Pons (tissue), 1 donor: Measurements from ENCODE around the gene CTCFL.

Source experiments
- DNase-seq: peaks from one replicate; pipeline ENCODE4 v3.0.0-alpha.2; 2016; ENCODE audit warnings: low spot score

CTCFL gene

DNA sequence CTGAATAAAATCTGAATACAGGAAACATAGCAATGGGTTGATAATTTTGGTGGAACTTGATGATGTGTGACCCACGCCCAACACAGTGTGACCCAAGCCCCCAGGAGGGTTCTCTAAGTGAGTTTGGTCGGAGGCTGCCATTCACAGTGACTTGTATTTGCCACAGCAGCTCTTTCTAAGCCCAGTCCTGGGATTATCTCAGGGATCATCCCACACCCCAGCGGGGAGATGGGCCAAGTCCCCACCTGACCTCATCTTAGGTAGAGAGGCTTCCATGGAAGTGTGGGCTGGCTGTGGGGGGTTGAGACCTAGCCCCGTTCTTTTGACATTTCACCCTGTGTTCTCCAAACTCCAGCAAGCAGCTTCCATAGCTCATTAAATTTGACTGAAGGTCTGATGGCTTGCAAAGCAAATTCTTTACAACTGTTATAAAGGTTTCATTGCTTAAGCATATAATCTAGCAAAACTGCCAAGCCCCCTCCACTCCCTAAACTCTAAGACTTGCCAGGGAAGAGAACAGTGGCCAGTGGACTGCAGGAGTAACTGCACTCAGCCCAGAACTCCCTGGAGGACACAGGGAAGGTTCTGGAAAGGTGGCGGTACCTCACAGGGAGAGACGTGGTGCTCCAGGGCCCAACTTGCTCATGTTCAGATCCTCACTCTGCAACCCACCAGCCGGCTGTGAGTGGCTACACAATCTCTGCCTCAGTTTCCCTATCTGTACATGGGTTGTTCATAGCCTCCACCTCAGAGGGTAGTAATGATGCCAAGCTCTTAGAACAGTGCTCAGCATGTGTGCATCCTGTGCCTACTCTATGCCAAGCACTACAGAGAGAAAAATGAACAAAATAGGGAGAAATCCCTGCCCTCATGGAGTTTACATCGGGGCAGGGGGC, 35.0 kb upstream of the CTCFL start:
- no peak for DNase-seq

DNA sequence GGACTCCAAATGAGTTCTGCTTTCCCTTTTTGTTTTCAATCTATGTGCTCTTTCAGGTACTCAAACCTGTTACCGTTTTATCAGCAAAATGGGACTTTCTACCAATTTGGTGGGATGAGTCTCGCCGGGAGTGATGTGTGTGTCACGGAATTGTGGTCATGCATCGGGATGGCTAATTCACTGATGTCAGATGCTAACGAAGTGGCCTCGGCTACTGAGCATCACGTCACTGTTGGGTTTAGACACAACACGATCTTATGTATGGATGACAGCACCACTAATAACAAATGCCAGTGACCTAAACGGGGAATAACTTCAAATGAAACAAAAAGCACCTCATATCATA, 34.3 kb upstream of the CTCFL start:
- DNase-seq = no peak

DNA sequence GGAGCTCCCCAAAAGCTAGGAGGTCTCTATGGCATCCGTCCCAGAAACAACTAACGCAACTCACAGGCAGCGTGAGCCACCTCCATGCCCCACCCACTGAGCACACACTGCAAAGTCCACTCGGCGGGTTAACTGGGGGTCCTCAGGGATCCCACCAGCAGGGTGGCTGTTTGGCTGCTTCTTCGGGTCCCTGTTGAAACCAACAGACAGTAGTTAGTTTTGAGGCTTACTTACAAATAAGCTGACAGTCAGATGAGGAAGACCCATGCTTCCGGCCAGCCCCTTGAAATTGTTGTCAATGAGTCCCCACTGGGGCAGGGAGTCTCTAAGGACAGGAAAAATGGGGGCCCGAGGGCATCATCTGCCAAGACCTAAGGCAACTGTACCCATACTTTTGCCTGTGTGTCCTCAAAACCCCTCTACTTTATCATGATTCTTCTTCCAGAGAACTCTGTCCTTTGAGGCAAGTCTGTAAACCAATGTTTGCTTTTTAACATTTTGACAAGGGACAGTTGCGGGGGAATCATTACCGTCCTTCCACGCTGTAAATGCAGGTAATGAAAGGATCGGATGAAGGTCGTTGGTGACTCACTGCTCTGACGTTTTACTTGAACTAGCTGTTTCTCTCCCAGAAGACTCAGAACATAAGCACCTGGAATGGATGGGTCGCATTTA, 33.8 kb upstream of the CTCFL start:
- no peak for DNase-seq

DNA sequence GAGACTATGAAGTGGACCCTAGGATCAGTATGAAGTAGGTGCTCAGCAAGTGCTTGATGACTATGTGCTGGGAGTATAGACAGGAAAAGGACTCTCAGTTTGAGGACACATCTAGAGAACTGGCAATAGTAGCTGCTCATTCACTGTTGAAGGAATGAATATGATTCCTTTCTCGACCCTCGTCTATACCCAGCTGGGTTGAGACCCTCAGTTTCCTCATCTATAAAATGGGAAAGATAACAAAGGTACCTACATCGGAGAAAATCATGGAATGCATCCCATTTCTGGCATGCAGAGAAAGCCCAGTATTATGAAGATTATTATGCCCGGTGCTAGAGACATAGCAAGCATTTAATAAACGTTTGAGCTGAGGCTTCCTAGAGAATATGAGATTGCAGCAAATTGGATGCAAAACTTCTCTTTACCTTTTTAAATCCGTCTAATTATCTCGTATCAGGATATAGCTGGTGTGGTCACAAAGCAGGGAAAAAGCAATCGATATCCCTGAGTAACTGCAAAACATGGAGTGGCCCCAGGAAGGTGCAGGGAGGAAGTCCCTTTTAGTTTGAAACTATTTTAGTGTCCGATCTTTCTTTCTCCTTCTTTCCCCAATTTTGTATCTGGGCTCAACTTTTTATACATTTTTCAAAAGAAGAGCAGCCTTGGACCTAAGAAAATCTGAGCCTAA, 33.1 kb upstream of the CTCFL start:
- no peak for DNase-seq

DNA sequence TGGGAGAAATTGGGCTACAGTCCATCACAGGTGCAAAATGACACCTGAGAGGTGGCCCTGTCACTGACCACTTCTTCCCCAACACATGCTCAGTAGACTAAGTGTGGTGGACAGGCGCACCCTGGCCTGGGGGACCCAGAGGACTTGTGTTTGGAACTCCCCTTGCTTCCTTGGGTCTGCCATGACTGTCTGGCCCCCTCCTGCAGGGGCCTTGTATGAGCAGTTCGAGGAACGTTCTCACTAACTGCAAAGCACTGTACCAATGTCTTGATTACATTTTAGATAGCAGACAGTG, 32.0 kb upstream of the CTCFL start:
- DNase-seq = no peak

DNA sequence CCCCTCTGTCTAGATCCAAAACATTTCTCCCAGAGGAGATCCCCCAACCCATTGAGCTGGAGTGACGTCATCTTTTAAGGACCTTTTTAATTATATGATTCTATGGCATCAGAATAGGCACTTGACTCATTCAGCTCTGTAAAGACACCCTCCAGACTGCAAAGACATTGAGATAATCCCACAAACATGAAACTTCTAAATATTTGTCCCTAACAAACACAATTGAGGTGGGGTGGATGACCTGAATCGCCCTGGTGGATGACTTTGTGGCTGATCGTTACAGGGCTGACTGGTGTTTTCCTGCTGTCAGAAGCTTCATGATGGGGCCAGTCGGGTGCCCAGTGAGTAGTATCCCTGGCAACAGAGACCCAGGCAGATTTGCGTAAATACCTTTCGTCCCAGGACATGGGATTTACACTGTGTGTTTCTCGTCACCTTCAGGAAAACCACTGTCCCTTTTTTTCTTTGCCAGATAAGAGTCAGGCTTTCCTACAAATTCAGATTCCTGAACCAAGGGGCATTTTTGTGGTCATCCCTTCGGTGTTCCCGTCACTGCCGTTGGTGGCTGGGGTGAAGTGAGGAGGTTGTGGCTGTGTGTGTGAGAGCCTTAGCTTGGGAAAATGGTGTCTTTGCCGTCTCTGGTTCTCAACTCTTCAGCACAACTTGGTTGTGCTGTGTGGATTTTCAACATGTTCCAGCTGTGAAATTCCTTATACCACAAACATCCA, 30.7 kb upstream of the CTCFL start:
- DNase-seq = no peak

DNA sequence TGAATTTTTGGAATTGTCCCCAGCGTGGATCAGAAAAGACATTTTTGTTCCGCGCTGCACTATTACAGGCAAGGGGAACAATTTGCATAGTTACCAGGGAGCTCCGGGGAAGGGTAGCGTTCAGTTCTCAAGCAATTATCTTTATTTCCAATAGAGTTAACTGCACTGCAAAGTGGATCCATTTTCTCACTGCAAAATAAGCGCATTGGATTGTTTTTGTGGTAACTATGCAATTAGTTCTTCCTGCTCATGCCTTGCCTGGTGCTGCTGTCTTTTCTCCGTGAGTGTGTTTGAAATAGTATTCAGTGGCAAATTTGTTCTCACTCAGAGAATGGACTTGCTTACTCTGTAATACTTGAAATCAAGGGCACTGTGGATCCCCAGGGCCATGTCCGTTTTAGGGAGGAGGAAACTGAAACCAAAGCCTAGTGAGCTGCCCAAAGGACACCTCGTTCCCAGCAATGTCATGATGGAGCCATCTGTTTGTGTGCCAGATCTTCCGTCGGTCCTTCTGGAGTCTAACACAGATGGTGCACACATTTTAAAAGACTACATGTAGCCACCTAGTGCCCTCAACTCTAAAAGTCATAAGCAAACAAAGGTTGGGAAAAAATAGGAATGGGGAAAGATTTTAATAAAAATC, 28.6 kb upstream of the CTCFL start:
- DNase-seq = no peak

DNA sequence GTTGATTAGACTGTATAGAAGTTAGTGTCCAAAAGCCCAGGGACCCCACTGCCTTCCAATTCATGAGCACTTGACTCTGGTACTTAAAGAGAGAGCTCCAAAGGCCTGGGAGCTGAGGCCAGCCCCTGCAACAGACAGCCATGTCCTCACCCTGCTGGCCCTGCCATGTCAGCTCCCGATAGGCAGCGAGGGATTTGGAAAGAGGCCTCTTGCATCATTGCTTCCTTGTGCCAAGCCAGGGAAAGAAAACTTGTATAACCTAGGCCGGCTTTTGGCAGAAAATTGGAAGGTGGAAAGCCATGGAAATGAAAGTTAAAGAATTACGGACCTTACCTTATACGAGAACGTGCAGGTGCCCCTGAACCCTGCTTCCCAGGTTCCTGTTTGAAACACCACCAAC, 27.5 kb upstream of the CTCFL start:
- DNase-seq = no peak

DNA sequence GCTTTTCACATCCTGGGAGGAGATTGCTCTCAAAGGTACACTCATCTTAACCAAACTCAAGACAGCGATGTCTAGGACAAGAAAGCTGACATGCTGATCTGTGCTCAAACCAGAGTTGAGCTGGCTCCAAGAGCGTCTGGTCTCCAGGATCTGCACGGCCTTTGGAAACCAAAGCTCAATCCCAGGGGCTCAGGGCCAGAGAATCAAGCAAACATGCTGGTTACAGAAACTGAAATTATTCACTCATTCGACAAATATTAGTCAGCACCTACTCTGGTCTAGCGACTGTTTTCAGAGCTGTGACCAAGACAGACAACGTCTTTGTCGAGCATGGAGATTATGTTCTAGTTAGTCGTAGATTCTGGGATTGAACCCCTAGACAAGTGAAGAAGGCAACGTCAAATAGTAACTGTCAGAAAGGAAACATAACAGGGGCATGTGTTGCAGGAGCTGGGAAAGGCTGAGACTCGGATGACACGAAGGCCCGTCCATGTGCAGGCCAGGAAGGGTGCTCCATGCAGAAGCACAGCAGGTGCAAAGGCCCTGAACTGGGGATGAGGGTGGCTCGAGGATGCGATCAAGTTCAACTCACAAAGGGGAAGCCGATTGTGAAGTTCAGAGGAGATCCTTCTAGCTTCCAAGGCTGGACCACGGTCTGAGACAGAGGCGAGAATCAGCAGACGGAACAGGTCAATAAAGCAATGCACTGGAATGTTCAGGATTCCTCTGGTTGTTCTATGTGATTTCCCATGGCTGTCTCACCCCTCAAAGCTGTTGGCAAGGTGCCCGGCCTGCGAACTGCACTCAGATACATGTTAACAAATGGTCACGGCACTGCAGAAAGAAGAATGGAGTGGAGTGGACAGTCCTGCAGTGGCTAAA, 23.5 kb upstream of the CTCFL start:
- no peak for DNase-seq

DNA sequence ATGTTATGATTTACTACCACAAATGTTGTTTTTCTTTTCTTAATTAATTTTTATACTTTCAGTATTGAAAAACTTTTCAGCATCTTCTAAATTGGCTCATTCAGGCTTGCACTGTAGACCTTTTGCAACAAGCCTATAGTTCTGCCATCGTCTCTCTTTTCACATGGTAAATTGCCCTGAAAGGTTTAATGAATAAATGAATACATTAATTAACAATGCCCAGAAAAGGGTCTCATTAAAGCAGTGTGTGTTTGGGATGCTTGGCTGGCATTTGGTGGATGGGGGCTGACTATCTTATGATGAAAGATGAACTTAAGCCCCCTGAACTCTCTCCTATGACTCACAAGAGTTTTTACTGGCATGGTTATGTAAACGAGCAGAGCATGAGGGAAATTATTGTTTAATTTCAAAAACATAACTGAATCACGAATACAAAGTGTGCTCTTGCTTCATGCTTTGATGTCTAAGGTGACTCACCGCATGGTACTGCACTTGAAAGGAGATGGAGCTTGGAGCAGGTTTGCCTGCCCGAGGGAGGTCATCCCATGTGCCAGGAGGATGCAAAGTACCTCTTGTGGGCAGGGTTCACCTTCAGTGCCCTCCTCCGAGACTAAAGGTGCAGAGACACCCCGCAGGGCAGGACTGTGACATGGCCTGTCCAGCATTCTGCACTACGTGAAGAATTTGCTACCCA, 22.2 kb upstream of the CTCFL start:
- no peak for DNase-seq

DNA sequence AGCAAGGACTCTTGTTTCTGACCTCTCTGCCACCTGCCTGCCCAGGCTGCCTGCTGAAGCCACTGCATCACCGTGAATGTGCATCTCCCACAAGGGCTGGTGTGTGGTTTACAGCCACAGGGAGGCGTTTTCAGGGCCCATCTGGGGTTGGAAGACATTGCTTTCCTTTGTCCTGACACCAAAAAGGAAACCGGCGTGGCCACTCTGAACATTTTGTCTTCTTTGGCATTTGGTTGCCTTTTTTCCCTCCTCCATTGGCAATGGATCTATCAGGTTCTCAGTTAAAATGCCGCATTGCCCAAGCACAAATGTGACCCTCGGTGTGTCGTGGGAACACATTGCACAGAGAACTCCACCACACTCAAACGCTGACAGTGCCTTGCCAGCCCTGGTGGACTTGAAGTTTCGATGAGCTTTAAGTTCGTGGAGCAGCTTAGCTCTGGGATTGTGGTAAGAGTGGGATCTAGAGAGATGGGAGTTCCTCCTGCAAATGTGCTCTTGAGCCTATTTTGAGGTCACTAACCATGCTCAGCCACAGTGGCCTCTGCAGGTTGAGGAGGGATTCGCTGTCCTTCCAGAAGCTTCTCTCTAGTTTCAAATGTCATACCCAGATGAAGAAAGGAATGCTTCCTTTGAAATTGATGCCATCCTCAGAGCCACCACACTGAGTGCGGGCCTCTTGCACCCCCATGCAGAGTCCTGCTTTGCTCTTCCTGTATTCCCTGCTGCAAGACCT, 21.2 kb upstream of the CTCFL start:
- no peak for DNase-seq

DNA sequence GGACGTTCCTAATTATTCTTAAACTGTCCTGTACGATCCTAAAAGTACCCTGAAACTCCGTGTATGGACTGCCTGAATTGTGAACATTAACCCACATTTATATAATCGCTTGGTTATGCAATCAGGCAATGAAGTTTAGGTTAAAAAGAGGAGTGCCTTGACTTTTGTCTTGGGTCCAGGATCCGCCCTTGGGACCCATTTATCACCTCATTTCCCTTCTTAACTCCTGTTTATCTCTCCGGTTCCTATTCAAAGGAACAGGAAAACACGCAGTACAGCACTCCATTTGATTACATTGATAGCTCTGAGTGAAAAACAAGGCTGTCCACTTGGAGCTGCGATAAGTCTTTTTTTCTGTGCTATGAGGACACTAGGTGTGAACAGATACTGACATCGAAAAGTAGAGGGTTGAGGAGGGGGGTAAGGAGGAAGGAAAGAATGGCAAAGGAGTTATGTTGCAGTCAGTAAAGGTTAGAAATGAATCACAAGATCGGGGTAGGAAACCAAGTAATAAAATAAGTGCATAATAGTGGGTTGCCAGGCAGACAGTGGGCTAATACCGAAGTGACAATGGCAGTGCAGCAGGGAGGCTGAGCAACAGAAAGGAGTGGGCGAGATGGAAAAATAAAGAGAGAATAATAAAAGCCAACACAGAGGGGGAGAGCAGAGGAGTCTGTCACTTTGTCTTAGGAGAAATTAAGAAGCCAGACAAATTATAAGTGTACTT, 20.1 kb upstream of the CTCFL start:
- DNase-seq = peak; percentile 5

DNA sequence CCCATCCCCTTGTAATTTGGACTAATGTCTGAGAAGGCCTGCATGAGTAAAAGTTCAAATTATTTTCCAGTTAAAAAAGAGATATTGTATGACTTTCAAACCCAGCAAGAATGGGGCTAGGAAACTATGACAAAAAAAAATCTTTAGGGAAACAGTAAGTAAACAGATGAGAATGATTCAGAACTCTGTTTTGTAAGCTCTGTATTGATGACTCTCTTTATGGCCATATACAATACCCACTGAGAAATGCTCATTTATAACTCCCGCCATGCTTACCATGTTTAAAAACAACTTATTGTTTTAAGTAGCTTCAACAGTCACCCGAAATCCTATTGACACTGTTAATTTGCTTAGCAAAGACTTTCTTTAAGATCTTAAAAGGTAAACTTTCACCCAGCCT, 18.8 kb upstream of the CTCFL start:
- DNase-seq = no peak

DNA sequence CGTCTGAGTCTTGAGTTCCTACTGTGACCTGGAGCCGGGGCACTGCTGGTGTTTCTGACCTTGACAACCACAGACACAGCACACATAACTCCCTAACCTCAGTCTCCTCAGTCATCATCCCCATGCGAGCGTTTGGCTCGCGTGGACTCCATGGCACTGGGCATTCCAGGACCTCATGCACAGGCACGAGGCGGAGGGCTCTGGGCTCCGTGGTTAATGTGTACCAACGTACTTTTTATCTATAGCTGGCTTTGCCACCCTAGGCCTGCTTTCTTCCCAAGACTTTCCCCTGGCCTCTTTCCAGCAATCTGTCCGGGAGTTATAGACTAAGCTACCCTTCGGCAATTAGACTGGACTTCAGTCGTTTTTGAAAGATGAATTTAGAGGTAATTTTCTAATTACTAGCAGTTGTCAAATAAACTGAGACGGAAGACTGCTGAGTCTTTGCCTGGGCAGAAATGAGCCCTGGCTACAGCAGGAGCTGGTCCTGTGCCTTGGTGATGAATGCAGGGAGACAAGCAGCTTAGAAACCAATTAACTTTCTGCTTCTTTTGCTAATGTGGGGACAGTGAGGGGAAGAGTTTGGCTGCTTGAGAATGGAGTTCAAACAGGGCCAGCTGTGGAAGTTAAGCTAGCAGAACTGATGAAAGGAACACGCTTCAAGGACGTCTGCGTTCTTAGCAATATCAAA, 16.1 kb upstream of the CTCFL start:
- no peak for DNase-seq

DNA sequence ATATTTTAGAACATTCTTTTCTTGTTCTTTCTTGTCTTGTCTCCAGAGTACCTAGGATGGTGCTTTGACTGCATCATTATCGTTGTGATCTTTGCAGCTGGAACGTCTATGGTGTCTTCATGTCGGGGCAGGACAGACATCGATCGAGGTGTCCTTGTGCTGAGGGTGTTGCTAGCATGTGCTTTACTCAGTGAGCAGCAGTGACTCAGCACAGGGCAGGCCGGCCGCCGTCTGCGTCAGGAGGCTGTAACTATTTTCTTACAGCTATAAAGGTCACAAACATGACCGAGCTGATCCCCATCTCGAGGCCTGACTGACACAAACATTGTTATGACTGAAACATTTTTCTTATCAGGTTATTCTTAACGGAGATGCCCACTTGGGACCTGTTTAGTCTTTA, 14.9 kb upstream of the CTCFL start:
- no peak for DNase-seq

DNA sequence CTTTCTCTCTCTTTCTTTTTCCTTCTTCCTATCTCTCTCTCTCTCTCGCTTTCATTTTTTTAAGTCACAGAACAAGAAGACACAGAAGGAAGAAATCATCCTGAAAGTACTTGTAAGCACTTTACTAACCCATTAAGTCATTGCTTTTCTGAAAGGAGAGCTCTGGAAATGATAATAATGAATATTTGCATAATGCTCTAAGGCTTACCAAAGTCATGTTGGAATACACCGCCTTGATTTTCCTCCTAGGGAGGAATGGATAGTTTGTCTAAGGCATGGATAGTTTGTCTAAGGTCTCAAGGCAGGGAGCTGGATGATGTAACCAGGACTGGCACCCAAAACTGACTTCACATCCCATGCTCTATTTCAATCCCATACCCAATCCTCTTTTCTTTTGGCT, 12.9 kb upstream of the CTCFL start:
- DNase-seq = no peak

DNA sequence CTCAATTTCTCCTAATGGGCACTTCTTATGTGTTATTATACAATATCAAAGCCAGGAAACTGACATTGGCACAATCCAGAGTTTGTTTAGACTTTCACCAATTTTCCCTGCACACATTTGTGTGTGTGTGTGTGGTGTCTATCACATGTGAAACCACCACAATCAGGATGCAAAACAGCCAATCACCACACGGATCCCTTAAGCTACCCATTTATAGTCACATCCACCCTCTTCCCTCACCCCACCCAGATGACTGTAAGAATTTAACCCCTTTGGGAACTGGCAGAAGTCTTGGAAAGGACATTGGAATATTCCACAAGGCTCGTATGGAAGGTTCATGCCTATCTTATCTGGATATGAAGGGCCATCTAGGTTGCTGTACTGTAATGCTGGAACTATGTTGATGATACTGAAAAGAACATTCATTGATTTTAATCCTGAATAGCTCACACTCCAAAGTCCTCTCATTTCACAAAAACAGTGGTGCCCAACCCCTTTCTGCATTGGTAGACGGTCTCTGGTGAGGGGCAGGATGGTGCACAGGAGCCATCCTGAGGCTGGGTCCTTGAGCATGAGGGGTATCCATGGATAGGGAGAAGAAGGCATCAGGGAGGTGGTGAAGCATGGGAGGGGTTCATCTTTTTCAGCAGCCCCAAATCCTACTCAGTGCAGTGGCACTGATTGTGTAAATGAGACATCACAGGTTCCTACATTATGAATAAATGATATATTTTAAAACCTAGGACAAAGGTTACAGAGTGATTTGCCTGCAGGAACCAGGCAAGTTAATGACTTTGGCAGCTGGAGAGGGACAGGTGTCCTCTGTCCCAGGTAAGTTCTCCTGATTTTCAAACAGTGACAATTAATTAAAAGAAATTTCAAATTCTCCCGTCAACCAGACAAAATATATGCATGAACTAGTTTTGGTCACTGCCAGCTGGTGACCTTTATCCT, 12.1 kb upstream of the CTCFL start:
- DNase-seq = no peak
